Measurements from ENCODE around the gene LRIG1. TPM values are rescaled to one million over a fixed set of nuclear protein-coding genes. Genes with fewer than 3 reads are reported as not detected.
"Not testable (repeated sequence)": the region's sequence is repeated elsewhere in the genome, so short reads cannot be mapped to it uniquely, and the experiment has no call there.

Gene LRIG1
- total RNA-seq, 1 donor from 2014 or later = 178 TPM

DNA sequence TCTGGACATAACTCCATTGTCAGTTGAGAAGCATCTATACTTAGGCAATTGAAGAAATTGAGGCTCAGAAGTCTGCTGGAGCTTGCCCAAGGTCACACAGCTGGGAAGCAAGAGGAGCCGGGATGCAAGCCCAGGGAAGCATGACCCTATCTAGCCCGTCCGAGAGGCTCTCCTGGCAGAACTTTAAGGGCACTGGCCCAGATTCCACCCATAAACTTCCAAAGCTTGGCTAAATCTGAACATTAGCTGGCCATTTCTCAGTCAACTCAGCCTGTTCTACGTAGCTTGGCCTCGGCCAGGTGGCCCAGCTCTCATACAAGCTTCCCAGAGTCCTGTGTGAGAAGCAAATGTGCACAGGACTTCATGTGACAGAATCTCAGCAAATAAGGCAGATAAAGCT, 75.8 kb downstream of the LRIG1 start:
- H3K36me3 Mint-ChIP-seq (ENCODE audit: low read depth) = peaks cover 64% of the 10 kb centered on the region
- H3K9me3 Mint-ChIP-seq = peaks cover 17% of the 10 kb centered on the region
- H3K4me1 Mint-ChIP-seq = peaks cover 64% of the 10 kb centered on the region
- TF ChIP-seq, protein P1, sequence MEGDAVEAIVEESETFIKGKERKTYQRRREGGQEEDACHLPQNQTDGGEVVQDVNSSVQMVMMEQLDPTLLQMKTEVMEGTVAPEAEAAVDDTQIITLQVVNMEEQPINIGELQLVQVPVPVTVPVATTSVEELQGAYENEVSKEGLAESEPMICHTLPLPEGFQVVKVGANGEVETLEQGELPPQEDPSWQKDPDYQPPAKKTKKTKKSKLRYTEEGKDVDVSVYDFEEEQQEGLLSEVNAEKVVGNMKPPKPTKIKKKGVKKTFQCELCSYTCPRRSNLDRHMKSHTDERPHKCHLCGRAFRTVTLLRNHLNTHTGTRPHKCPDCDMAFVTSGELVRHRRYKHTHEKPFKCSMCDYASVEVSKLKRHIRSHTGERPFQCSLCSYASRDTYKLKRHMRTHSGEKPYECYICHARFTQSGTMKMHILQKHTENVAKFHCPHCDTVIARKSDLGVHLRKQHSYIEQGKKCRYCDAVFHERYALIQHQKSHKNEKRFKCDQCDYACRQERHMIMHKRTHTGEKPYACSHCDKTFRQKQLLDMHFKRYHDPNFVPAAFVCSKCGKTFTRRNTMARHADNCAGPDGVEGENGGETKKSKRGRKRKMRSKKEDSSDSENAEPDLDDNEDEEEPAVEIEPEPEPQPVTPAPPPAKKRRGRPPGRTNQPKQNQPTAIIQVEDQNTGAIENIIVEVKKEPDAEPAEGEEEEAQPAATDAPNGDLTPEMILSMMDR (conservative IDR thresholded peaks at IDR 0.05) = no peak
- H3K4me3 Mint-ChIP-seq = no peak overlapping the region
- no peak for DNase-seq (ENCODE audit: low read depth, low spot score)
- H3K27ac Mint-ChIP-seq (ENCODE audit: unreplicated experiment) = no peak overlapping the region
- no peaks in the 10 kb centered on the region for H3K27me3 Mint-ChIP-seq (ENCODE audit: low read depth)

DNA sequence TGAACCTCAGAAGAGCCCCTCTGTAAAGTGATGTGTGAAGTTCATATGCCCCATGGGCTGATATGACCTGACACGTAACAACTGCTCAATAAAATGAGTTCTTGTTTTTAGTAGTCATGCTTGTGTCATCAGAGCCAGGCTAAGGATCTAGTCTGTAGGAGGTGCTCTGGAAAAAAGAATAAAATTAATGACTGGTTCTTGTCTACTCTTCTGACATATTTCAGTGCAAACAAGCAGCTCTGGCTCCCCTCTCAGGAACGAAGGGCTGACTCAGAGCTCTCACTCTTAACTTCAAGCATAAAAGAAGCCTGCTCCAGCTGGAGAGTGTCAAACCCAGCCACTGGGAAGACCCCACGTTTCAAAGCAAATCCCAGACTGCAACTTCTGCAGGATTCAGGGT, 77.0 kb downstream of the LRIG1 start:
- TF ChIP-seq, protein P1 (conservative IDR thresholded peaks at IDR 0.05) = no peak
- H3K4me1 Mint-ChIP-seq = peaks cover 64% of the 10 kb centered on the region
- peaks cover 20% of the 10 kb centered on the region for H3K9me3 Mint-ChIP-seq
- peaks cover 72% of the 10 kb centered on the region for H3K36me3 Mint-ChIP-seq (ENCODE audit: low read depth)
- H3K4me3 Mint-ChIP-seq = no peak overlapping the region
- no peak for DNase-seq (ENCODE audit: low read depth, low spot score)
- no peak overlapping the region for H3K27ac Mint-ChIP-seq (ENCODE audit: unreplicated experiment)
- H3K27me3 Mint-ChIP-seq (ENCODE audit: low read depth) = no peaks in the 10 kb centered on the region

GRCh38 chr3:66421893-66422292, 78.9 kb downstream of the LRIG1 start:
- DNase-seq (ENCODE audit: low read depth, low spot score); H3K27ac Mint-ChIP-seq (ENCODE audit: unreplicated experiment); H3K27me3 Mint-ChIP-seq (ENCODE audit: low read depth): not testable (repeated sequence)
- Mint-ChIP-seq H3K4me3 (peak overlapping the region; percentile 31), H3K36me3 (ENCODE audit: low read depth) (peaks cover 73% of the 10 kb centered on the region), H3K9me3 (peaks cover 20% of the 10 kb centered on the region), H3K4me1 (peaks cover 64% of the 10 kb centered on the region)

DNA sequence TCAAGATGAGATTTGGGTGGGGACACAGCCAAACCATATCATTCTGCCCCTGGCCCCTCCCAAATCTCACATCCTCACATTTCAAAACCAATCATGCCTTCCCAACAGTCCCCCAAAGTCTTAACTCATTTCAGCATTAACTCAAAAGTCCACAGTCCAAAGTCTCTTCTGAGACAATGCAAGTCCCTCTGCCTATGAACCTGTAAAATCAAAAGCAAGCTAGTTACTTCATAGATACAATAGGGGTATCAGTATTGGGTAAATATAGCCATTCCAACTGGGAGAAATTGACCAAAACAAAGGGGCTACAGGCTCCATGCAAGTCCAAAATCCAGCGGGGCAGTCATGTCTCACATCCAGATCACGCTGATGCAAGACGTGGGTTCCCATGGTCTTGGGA, 79.7 kb downstream of the LRIG1 start:
- peaks cover 64% of the 10 kb centered on the region for H3K4me1 Mint-ChIP-seq
- peaks cover 20% of the 10 kb centered on the region for H3K9me3 Mint-ChIP-seq
- not testable (repeated sequence) for H3K4me3 Mint-ChIP-seq; H3K27ac Mint-ChIP-seq (ENCODE audit: unreplicated experiment); DNase-seq (ENCODE audit: low read depth, low spot score); H3K27me3 Mint-ChIP-seq (ENCODE audit: low read depth)
- H3K36me3 Mint-ChIP-seq (ENCODE audit: low read depth) = peaks cover 73% of the 10 kb centered on the region

DNA sequence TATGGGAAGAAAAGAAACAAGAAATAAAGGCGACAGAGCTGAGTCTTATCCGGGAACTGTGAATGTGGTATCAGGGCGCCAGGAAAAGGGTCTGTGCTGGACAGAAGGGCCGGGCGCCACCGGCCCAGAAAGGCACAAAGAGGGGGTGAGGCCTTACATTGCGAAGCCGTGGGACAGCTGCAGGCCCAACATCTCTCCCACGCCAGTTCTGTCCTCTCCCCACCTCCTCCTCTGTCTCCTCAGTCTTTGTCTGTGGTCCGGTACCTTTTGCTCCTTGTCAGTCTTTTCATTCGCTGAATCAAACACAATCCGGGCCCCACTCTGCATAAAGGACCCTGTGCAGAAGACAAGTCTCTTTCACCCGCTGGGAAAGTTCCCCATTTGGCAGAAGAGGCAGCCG, 81.8 kb downstream of the LRIG1 start:
- peak overlapping the region; percentile 72 for H3K4me3 Mint-ChIP-seq

DNA sequence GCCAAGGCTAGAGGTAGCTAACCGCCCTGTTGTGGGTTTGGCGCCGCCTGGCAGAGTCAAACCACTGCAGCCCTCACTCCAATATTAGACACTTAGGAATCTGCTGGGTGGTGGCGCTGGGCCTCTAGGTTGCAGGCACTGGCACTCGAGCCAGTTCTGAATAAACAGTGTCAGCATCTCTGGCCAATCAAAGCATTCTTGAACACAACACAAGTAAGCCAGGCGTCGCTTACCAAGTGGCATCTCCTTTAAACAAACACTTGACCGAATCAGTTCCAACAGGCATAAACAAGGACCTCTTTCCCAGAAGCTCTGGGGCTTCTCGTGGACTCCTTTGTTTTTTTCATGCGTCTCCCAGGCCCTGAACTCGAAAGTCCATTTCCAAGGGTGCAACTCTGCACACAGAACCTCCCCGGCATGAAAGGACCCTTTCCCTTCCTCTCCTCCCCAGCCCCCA, 82.3 kb downstream of the LRIG1 start:
- peaks cover 54% of the 10 kb centered on the region for H3K4me1 Mint-ChIP-seq
- TF ChIP-seq, protein P1 (conservative IDR thresholded peaks at IDR 0.05) = no peak
- H3K9me3 Mint-ChIP-seq = peaks cover 16% of the 10 kb centered on the region
- no peaks in the 10 kb centered on the region for H3K27me3 Mint-ChIP-seq (ENCODE audit: low read depth)
- peak overlapping the region; percentile 72 for H3K4me3 Mint-ChIP-seq
- no peak for DNase-seq (ENCODE audit: low read depth, low spot score)
- peak overlapping the region; percentile 65 for H3K27ac Mint-ChIP-seq (ENCODE audit: unreplicated experiment)
- H3K36me3 Mint-ChIP-seq (ENCODE audit: low read depth) = peaks cover 59% of the 10 kb centered on the region

More for the DNA sequence above, 81.8 kb downstream of the LRIG1 start:
- Mint-ChIP-seq H3K27ac (ENCODE audit: unreplicated experiment) (peak overlapping the region; percentile 79), H3K27me3 (ENCODE audit: low read depth) (no peaks in the 10 kb centered on the region), H3K36me3 (ENCODE audit: low read depth) (peaks cover 62% of the 10 kb centered on the region), H3K4me1 (peaks cover 52% of the 10 kb centered on the region), H3K9me3 (peaks cover 16% of the 10 kb centered on the region)
- TF ChIP-seq, protein P1 (conservative IDR thresholded peaks at IDR 0.05) = no peak
- no peak for DNase-seq (ENCODE audit: low read depth, low spot score)
